ENCODE measurements around the gene OR4D11. TPM values are rescaled to one million over a fixed set of nuclear protein-coding genes. Genes with fewer than 3 reads are reported as not detected.
A peak's percentile ranks its signal among the peaks of the same experiment; 100 is the strongest.

The OR4D11 gene
- total RNA-seq, 1 donor from 2014 or later: not detected

GRCh38 chr11:59550368-59550841 is 47.0 kb downstream of the OR4D11 start:
- peak; percentile 94 for ATAC-seq

GRCh38 chr11:59550842-59551658 is 47.7 kb downstream of the OR4D11 start:
- ATAC-seq: peak; percentile 74

- ATAC-seq: no peak
Observed at GRCh38 chr11:59551659-59552521, 48.5 kb downstream of the OR4D11 start.

- ATAC-seq: no peak
Observed at GRCh38 chr11:59552844-59553243, 49.5 kb downstream of the OR4D11 start.

- ATAC-seq: no peak
Observed at GRCh38 chr11:59553323-59553722, 49.9 kb downstream of the OR4D11 start.

Other genes with a start within 250 kb of the OR4D11 start
- not detected for gene OR5AN1, start 144.7 kb upstream of the OR4D11 start, total RNA-seq
- gene OR5A2, start 77.2 kb upstream of the OR4D11 start, total RNA-seq: not detected
- not detected for gene OR5A1, start 67.1 kb upstream of the OR4D11 start, total RNA-seq
- gene OR4D6, start 46.6 kb upstream of the OR4D11 start, total RNA-seq: not detected
- not detected for gene OR4D10, start 30.3 kb upstream of the OR4D11 start, total RNA-seq
- gene OR4D9, start 8.0 kb downstream of the OR4D11 start, total RNA-seq: not detected
- 24.0 TPM for gene OSBP, start 112.2 kb downstream of the OR4D11 start, total RNA-seq
- gene PATL1, start 165.5 kb downstream of the OR4D11 start, total RNA-seq: 20.6 TPM
- not detected for gene OR10V1, start 210.3 kb downstream of the OR4D11 start, total RNA-seq